Liver (tissue), 3 donors: ENCODE data around the gene USP24.
"Not testable (repeated sequence)": the region's sequence is repeated elsewhere in the genome, so short reads cannot be mapped to it uniquely, and the experiment has no call there.

Source experiments
- CTCF ChIP-seq: fragments of 150-350 bp; IDR thresholded peaks from 2 replicates; pipeline ENCODE4 v1.5.1; 2017; ENCODE audit warnings: improper control_type of control experiment, low read depth, low read length; ENCODE audit not compliant: missing input control
- REST ChIP-seq: IDR thresholded peaks from 2 replicates; pipeline ENCODE4 v1.6.1; 2016; ENCODE audit warnings: antibody characterized with exemption, mild to moderate bottlenecking
- RXRA ChIP-seq, 2 donors: IDR thresholded peaks; 2 replicates each; pipeline ENCODE4 v1.6.1; 2017 to 2018; ENCODE audit warnings: antibody characterized with exemption in 2 of 2, mild to moderate bottlenecking in 1 of 2
- YY1 ChIP-seq: IDR thresholded peaks from 2 replicates; pipeline ENCODE4 v1.6.1; 2016; ENCODE audit warnings: antibody characterized with exemption, mild to moderate bottlenecking
- TF ChIP-seq, protein P1 (sequence below): IDR thresholded peaks from 2 replicates; pipeline ENCODE4 v1.6.1; 2016; ENCODE audit warnings: antibody characterized with exemption
- donor health status: healthy.
- donor health status: healthy.

DNA sequence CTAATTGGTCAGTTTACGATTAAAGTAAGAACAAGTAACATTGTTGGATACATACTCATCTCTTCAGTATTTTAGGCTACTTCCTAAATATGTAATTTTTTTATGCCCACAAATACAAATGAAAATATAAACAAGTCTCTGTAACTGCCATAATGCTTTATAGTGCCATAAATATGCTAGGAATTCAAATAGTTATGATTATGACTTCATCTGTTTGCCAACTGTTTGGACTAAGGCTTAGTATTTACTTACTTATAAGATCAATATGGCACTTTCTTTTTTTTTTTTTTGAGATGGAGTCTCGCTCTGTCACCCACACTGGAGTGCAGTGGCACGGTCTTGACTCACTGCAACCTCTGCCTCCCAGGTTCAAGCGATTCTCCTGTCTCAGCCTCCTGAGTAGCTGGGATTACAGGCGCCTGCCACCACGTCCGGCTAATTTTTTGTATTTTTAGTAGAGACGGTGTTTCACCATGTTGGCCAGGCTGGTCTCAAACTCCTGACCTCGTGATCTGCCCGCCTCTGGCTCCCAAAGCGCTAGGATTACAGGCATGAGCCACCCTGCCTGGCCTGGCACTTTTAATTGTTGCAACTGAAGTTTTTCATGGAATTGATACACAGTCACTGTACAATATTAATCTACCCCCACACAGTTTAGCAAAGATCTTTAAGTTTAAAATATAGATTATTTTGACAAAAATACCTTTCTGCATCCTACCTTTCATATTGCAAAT, 23.8 kb downstream of the USP24 start:
- not testable (repeated sequence) for TF ChIP-seq CTCF; REST; YY1; RXRA (IDR thresholded peaks at IDR 0.05)
- TF ChIP-seq, protein P1, sequence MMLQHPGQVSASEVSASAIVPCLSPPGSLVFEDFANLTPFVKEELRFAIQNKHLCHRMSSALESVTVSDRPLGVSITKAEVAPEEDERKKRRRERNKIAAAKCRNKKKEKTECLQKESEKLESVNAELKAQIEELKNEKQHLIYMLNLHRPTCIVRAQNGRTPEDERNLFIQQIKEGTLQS, result not testable (repeated sequence)
